ENCODE results near the gene APMAP. TPM values are rescaled to one million over a fixed set of nuclear protein-coding genes. Genes with fewer than 3 reads are reported as not detected.

The APMAP gene
- total and polyA plus RNA-seq, 2 experiments from 2014 or later, result 50.4 to 90.2 TPM

DNA sequence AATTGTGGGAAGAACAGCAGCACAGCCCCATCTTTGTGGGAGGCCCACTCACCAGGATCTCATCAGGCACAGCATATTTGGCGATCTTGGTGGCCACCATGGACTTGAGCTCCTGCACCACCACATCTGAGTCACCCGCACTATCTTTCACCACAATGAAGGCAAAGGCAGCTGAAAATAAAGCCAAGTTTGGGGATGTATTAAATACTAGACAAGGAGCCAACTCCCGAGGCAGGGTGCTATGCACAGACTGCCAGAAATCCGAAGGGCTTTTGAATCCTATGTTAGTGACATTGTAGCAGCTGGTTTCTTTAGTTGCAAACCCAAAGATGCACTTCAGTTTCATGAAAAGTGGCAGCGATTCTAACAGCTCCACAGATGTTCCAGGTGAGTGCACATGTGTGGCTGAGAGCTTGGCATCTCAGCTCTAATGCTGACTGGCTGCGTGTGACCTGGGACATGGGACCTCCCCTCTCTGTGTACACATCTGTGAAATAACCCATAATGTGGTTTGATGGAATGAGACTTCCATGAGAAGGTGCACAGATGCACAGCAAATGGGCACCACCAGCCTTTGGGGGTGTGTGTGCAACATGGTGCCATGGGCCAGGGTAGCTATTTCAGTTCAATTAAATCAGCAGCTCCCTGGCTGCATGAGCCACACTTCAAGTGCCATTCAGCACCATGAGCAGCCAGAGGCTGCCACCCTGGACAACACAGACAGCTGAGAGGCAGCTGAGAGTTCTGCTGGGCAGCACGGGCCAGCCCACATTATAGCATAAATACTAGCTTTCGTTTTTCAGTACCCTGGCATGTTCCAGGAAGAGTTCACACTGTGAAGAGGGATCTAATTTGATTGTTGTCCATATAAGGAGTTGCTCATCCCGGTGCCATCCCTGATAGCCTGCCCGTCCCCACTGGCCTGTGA is 16.9 kb upstream of the APMAP start:
- no peak for TF ChIP-seq CTCF (IDR thresholded peaks at IDR 0.05; ENCODE audit: low read depth, low read length)
- H3K9me3 ChIP-seq (ENCODE audit: low read depth), result no peaks in the 10 kb centered on the region
- DNase-seq (ENCODE audit: low read depth in 1 of 2, low spot score in 1 of 2), result no peak
- H3K27ac ChIP-seq, result no peak overlapping the region
- H3K36me3 ChIP-seq, result no peaks in the 10 kb centered on the region
- H3K4me3 ChIP-seq, result no peak overlapping the region
- no peaks in the 10 kb centered on the region for H3K27me3 ChIP-seq
- no peaks in the 10 kb centered on the region for H3K4me1 ChIP-seq (ENCODE audit: low read depth)

DNA sequence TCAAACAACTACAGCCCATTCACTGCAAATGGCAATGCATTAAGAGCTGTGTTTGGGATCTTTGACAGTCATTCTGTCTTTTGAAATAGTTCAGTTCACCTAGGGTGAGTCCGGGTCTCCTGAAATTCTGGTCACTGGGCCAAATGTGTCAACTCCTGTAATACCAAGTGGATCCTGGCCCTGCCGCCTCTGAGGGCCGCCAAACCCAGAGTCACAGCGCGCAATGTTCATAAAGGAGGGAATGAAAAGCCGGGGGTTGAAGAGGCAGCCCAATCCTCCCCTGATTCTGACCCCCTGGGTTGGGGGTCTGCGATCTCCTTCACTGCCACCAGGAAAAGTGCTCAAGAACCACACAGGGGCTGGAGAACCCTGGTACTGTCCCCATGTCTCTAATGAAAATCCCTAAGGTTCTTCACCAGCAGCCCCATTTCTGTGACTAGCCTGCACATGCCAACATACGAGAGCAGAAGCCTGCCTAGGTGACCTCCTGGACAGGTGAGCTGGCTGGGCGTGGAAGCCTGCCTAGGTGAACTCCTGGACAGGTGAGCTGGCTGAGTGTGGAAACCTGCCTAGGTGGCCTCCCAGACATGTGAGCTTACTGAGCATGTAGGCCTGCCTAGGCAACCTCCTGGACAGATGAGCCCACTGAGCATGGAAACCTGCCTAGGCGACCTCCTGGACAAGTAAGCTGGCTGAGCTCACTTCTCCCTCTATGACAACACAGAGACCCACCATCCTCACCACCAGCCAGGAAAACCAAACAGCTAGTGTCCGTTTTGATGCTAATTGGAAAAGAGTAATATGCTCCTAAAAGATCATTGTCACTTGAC is 16.1 kb upstream of the APMAP start:
- DNase-seq (ENCODE audit: low read depth in 1 of 2, low spot score in 1 of 2), result no peak
- Histone ChIP-seq H3K27ac (no peak overlapping the region), H3K36me3 (no peaks in the 10 kb centered on the region), H3K4me3 (no peak overlapping the region), H3K4me1 (ENCODE audit: low read depth) (no peaks in the 10 kb centered on the region), H3K27me3 (no peaks in the 10 kb centered on the region), H3K9me3 (ENCODE audit: low read depth) (no peaks in the 10 kb centered on the region)
- TF ChIP-seq CTCF (IDR thresholded peaks at IDR 0.05; ENCODE audit: low read depth, low read length), result no peak

DNA sequence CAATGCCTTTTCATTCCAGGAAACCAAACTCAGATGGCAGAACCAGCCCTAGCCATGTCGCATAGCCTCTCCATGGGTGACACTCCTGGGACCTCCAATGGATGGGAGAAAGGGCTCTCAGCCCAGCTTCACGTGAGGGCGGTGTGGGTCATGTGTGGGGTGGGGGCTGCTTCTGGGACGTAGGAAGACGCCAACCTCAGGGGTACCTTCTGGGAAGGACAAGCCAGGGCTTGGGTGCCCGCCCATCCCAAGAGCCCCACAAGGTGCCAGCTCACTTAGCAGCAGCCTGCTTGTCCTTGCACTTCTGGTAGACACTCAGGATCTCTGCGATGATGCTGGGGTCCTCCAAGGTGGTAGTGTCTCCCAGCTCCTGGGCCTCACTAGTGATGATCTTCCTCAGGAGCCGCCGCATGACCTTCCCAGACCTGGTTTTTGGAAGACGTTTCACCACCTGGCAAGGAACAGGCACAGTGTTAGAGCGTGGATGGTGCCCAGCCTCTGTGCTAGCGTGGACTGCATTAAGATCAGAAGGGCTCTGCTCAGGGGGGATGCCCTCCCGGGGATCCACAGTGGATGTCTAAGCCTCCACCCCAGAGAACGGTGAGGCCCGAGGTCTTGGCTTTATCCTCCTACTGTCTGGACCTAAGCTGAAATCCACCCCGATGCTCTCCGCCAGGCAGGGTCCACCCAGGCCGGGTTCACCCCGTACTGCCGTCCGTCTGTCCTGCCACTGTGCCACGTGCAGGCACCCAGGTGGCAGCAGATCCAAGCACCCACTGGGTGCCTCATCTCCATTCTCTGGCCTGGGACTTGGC is 15.1 kb upstream of the APMAP start:
- DNase-seq (ENCODE audit: low read depth in 1 of 2, low spot score in 1 of 2), result no peak
- no peaks in the 10 kb centered on the region for H3K4me1 ChIP-seq (ENCODE audit: low read depth)
- H3K4me3 ChIP-seq, result no peak overlapping the region
- H3K9me3 ChIP-seq (ENCODE audit: low read depth), result no peaks in the 10 kb centered on the region
- no peaks in the 10 kb centered on the region for H3K36me3 ChIP-seq
- H3K27me3 ChIP-seq, result no peaks in the 10 kb centered on the region
- TF ChIP-seq CTCF (IDR thresholded peaks at IDR 0.05; ENCODE audit: low read depth, low read length), result no peak
- H3K27ac ChIP-seq, result no peak overlapping the region

GRCh38 chr20:25006431-25007167 is 14.0 kb upstream of the APMAP start:
- no peaks in the 10 kb centered on the region for H3K36me3 ChIP-seq
- H3K4me3 ChIP-seq, result no peak overlapping the region
- TF ChIP-seq CTCF (IDR thresholded peaks at IDR 0.05; ENCODE audit: low read depth, low read length), result no peak
- no peak for DNase-seq (ENCODE audit: low read depth in 1 of 2, low spot score in 1 of 2)
- no peaks in the 10 kb centered on the region for H3K9me3 ChIP-seq (ENCODE audit: low read depth)
- H3K27me3 ChIP-seq, result no peaks in the 10 kb centered on the region
- no peak overlapping the region for H3K27ac ChIP-seq
- H3K4me1 ChIP-seq (ENCODE audit: low read depth), result no peaks in the 10 kb centered on the region
